ENCODE measurements around the gene TUBGCP3.

The TUBGCP3 gene

DNA sequence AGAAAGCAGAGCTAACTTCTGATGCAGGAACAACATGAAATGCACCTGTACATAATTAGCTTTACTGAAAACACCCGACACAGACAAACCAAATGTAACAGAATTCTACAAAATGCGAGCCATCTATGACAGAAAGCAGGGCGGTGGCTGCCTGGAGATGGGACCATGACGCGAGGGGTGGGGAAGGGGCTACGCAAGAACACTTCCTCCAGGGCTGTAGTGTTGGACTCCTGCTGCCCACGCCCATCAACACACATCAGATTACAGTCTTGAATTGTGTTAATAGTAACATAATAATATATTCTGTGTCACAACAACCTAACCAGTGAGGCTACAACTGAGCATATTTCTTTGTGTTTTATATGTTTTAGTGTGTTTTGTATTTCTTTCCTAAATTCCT lies 108.6 kb downstream of the TUBGCP3 start:
- no peak for DNase-seq (ENCODE audit: low spot score)

DNA sequence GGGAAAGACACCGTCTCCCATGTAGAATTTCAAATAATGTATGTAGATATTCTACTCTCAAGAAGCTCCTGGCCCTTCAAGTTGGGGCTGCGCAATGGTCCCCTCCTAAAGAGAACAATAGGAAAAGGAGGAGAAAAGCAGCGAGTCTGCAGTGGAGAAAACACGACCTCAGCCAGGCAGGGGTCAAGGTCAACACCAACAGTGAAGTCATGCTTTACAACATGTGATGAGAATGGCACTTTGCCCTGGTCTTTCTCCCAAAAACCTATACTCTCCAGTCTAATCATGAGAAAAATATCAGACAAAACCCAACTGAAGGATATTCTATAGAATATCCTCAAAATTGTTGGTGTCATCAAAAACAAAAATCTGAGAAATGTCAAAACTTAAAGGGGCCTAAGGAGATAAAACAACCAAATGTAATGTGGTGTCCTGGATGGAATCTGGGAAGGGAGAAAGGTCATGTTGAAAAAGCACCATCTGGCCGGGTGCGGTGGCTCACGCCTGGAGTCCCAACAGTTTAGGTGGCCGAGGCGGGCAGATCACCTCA lies 110.8 kb downstream of the TUBGCP3 start:
- no peak for DNase-seq (ENCODE audit: low spot score)

DNA sequence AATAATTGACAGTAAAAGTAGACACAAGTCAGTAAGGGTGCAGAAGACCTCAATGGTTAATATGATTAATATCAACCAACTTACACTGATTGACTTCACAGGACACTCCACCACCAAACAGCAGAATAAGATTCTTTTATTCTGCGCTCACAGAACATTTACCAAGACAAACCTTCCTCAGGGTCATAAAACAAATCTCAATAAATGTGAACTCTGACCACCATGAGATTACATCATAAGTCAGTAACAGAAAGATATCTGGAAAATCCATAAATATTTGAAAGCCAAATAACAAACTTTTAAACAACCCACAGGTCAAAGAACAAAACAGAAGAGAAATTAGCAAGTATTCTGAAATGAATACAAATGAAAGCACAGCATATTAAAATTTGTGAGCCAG lies 112.1 kb downstream of the TUBGCP3 start:
- no peak for DNase-seq (ENCODE audit: low spot score)

DNA sequence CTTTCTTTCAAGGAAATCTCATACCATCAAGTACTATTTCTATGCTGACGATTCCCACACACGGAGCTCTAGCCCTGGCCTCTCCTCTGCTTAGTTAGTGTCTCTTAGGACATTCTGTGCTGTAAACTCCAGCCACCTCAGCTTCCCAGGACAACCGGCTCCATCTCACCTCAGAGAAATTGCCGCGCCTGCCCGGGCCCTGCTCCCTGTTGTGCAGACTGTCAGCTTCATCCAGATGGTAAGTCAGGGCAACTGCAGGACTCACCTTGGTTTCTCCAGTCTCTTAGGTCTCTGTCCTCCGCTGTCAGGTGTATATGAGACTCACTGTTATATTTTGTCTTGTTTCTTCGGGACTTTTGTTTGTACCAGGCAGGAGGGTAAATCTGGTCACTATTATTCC lies 113.1 kb downstream of the TUBGCP3 start:
- no peak for DNase-seq (ENCODE audit: low spot score)

DNA sequence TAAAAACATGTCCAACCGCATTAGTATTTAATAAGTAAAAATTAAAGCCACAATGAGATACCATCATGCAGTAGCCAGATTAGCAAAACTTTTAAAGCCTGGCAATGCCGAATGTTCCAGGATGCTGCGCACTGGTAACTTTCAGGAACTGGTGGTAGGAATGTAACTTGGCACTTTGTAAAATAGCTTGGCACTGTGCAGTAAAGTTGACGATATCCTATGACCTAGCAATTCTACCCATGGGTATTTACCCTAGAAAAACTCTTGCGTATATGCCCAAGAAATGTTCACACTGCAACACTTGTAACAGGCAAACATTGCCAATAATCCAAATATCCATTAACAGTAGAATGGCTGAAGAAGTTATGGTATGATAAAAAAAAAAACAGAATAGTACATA lies 114.1 kb downstream of the TUBGCP3 start:
- DNase-seq (ENCODE audit: low spot score) = no peak

DNA sequence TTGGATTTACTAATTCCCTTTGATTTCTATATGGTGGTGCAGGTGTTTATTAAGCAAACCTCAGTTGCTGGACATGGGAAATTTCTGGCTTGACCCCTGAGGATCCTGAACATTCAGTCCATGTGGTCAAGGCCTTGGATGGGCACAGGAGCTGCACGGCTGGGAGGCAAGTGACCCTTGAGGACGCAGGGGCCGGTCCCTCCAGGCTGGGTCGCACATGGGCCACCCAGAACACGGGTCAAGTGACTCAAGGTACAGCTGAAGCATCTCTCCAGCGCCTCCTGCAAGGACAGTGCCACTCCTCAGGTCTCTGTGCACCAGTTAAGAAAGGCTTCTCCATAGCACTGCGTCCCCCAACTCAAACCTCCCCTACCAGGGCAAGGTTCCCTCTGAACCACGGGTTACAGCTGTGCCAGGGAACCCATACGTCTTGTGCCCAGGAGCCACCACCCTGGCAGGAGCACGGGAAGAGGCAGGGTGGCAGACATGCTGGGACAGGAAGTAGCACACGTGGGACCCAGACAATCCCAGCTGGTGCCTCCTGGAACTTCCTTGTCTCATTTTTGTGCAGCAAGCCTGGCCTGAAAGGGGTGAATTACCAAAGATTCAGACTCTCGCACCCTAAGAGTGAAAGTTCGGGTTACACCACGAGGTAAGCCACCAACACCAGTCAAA lies 118.7 kb downstream of the TUBGCP3 start:
- DNase-seq (ENCODE audit: low spot score) = no peak

DNA sequence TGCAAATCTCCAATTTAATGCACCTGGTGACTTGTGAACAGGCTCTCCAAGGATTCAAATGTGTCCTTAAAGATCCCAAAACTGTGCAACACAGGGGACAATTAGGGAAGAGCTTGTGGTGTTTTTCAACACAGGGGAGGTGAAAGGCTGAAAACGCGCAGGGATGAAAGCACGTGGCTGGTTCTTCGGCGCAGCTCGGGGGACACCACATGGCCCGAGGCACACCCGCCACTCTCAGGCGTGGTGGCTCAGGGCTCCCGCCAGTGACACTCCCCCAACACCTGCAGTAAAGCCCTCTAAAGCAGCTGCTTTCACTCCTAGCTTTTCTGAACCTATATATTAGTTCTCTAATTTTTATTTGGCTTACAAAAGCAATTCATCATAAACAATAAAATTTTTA lies 119.9 kb downstream of the TUBGCP3 start:
- DNase-seq (ENCODE audit: low spot score) = no peak

DNA sequence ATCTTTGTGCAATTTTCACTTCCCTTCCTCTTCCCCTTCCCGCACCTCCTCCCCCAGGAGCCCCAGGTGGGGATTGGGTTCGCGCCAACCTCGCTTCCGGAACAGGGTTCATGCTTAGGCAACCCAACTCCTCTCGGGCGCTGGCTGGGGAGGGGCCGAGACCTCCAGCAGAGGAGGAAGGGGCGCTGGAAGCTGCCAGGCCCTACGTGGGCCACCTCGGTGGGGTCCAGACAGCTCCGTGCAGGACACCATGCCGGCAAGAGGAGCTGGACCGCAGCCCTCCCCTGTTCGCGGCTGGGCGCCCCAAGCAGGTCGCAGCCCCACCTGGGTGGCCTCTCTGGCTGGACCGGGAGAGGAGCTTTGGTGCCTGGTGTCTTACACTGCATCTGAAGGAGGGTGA lies 120.7 kb downstream of the TUBGCP3 start:
- no peak for DNase-seq (ENCODE audit: low spot score)

DNA sequence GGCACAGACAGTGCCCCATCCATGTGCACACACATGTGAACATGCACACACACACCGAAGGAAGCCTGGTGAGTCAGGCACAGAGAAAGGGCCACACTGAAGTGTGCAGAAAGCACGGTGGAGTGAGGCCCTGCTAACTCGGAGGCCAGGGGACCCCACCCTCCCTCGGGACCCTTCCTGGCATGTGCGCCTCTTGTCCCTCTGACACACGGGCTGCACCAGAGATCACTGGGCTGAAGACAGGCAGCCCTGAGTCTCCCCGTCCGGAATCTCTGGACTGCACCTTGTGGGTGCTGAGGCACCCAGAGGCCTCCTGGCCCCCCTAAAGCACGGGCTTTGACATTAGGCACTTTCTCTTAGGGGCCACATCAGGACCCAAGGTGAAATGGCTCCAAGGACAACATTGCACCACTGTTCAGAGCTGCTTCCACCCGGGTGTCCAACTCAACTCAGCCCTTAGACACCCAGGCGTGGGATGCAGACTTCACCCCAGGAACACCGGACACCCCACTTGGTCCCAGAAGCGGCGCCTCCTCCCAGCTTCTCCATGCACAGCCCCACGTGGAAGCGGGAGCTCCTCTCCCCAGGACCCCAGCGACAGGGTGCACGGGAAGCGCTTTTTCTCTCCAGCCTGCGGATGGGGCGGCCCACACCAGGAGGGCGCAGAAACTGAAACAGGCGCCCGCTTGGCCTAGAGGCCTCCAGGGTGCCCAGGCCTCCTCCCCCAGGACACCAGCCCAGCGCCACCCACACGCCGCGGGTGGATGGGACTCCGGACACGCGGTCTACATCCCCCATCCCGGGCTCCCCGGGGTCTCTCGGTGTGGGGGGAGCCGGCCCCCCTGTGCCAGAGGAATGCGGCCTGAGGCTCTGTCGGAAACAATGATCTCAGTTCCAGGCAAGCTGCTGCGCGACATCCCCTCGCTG lies 121.6 kb downstream of the TUBGCP3 start:
- DNase-seq (ENCODE audit: low spot score) = no peak

DNA sequence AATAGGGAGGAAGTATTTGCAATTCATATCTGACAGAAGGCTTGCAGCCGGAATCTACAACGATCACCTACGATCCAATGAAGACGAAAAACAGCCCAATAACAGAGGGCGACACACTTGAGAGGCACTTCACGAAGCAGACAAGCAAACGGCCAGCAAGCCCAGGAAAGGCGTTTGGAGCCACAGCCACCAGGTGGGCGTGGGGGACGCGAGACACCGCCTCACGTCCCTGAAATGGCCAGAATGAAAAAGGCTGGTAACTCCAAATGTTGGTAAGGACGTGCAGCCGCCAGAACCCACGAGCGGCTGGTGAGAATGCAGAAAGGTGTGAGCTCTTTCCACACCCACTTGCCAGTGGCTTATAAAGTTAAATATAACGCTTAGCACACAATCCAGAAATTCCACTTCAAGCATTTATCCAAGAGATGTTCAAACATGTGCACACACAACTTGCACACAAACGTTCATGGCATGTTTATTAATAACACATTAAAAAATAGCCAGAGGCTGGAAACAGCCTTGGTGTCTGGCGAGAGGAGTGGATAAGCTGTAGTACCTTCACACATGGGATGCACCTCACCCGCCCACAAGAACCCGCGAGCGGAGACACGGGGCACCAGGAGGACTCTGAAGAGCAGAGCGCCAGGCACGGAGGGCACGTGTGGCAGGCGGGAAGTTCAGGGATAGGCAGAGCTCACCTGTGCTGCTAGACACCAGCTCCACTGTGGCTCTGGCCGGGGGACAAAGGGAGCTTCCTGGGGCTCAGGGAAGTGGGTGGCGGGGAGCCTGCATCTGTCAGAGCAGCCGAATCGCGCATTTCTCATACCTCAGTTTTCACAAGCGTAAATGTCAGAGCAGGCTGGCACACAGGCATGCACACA lies 122.5 kb downstream of the TUBGCP3 start:
- no peak for DNase-seq (ENCODE audit: low spot score)

DNA sequence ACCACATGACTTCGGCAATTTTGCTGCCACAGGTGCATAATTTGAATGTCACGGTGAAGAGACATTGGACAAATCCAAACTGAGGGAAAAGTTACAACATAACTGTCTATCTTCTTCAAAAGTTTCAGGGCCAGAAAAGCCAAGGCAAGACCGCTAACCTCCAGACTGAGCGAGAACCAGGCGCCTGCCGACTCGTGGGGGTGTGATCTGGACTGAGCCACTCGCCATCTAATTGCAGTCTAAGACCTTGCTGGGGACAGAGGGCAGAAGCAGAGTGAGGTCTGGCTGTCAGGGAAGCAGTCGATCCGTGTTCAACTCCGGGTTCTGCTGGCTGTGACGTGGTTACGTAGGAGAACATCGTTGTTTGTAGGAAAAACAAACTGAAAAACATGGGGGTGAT lies 123.2 kb downstream of the TUBGCP3 start:
- DNase-seq (ENCODE audit: low spot score) = no peak

DNA sequence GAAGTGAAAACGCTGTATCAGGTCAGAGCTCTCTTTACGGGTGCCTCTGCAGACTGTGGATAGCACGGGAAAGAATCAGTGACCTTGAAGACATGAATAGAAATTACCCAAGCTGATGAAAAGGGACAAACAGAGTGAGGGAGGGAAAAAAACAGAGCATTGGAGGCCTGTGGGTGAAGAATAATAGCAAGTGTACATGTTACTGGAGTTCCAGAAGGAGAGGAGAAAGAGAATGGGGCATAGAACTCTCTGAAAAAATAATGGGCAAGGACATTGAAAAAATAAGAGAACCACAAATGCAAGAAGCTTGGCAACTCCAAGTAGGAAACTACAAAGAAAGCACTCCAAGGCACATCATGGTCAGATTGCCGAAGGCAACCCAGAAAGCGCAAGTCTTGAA lies 125.5 kb downstream of the TUBGCP3 start:
- DNase-seq (ENCODE audit: low spot score) = no peak

DNA sequence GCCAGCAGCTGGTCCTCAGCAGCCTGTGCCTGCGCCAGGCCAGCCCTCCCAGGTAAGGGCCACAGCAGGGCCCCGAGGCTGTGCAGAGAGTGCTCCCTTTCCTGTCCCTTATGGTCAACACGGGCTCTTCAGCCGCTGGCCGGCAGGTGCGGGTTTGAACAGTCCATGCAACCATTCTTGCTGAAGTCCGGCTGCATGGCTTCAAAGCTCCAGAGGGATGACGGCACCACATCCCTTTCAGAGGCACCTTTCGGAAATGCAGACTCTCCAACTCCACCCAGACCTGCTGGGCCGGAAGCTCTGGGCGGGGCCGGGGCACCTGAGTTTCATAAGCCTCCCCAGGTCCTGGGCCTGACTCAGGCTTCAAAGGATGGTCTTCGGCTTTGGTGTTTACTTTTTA lies 130.5 kb downstream of the TUBGCP3 start:
- no peak for DNase-seq (ENCODE audit: low spot score)

DNA sequence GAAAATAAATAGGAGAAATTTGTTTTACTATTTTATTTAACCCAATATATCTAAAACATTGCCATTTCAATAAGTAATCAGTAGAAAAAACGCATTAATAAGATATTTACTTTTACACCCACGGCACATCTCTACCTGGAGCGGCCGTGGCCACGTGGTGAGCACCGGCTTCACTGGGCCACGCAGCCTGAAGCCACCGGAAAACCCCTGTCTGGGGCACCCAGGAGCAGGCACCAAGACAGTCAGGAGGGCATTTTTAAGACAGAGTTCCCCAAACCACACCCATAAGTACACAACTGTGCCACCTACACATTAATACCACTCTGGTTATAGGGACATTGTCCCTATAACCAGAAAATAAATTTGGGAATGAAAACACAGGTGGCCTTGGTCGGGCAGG lies 130.9 kb downstream of the TUBGCP3 start:
- no peak for DNase-seq (ENCODE audit: low spot score)

DNA sequence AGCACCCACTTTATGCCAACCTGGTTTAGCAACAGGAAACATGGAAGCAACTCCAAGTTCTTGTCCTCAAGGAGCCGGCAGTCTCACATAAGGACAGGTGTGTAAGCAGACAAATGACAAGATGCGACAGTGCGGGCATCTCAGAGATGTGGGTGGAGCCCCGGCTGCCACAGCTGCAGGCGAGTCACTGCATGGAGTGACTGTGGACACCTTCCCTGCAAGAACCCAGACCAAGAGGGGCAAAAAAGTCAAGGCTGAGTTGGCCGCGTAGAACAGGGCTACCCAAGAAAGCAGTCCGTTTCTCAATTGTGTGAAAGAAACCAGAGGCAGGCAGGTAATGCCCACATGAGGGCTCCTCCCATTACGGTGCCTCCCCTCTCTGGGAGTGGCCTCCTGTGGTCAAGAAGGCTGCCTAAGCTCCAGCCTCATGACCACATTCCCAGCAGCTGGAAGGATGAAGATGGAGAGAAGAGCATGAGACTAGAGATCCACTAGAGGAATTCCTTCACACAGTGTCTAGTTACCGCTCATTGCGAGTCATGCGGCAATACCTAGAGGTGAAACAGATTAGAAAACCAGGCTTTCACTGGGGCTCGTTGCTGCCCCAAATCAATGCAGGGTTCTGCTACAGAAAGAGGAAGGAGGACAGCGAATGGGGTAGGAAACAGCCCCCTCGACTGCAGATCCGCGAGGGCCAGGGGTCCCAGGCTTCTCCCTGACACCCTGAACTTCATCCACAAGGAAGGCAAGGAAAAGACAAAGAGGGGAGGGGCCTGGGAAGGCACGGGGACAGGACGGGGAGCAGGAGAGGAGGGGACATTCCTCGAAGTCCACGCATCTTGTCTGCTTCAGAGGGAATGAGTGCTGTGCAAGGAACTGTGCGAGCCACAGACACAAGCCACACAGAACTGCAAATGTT lies 131.6 kb downstream of the TUBGCP3 start:
- DNase-seq (ENCODE audit: low spot score) = no peak

DNA sequence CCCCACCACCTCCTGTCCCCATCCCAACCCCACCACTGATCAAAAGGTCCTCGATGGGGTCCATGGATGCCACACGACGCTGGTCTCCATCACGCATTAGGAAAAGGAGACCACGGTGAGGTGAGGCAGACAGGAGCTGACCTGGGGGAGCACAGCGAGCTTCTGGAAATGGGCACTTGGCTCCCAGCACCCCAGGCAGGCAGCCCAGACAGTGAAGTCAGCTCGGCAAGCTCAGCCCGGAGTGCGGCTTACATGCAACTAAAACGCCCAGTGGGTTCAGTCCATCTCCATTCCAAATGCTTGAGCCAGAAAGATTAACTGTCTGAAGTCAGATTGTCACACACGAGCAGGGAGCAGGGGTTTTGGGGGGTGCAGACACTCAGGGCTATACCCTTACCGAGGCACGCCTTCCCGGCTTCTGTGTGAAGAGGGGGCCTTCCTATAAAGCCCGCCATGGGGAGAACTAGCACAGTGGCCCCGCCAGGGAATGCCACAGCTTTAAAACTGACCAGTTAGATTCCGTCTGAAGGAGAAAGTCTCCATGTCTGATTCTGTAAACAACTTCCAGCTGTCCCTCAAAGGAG lies 132.4 kb downstream of the TUBGCP3 start:
- no peak for DNase-seq (ENCODE audit: low spot score)

DNA sequence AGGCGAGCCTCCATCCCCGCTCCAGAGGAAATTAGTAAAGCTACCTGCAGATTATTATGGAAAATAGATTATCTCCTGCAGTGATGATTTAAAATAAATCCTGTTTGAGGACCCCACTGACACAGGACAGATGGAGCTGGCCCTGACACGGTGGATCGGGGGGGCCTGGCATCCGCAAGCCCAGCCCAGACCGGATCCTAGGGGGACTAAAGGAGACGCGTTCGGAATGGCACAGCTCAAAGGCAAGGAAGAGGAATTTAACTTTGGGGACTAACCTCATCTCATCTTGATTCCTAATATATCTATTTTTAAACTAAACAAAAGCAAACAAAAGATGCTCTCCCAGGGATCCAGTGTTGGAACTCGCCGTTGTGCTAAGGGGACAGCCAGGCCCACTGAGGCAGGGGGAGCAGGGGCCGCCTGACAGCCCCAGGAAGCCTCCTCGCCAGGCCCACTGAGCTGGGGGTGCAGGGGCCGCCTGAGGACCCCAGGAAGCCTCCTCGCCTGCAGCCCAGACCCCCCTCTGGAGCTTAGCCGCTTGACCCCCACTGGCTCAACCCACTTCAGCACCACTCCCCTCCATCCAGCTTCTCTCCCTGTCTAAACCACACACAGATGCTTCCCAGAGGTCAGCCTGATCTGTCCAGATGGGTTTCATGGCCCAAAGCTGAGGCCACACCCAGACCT lies 133.2 kb downstream of the TUBGCP3 start:
- no peak for DNase-seq (ENCODE audit: low spot score)

DNA sequence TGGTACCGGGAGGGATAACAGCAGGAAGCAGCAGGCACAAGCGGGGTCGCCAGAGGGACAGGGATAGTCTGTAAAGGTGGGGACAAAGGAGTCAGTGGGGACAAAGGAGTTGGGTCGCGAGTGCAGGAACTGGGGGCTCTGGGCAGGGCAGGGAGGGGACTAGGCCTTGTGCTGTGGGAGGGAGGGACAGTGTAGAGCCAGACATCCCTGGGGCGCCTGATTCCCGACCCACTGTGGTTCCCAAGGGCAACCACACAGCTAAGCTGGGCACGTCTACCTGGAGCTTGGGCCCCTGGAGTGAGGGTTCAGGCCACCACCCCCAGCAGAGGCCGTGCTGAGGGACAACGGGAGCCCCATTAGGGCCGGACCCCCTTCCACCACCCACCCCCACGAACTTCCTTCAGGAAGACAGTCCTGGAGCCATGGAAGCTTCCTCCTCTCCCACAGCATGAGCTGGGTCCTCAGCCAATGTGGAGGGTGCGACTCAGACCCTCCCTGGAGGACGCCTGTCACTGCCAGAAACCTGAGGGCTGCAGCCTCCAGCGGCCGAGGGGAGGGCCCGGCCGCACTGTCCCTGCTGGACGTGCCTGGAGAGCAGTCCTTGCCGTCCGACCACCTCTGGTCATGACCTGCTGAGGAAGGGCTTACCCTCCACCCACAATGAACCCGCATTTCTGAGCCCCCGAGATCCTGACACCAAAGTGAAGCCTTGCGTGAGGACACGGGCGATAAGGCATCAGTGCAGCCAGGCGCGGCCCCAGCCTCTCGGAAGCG lies 133.9 kb downstream of the TUBGCP3 start:
- no peak for DNase-seq (ENCODE audit: low spot score)

DNA sequence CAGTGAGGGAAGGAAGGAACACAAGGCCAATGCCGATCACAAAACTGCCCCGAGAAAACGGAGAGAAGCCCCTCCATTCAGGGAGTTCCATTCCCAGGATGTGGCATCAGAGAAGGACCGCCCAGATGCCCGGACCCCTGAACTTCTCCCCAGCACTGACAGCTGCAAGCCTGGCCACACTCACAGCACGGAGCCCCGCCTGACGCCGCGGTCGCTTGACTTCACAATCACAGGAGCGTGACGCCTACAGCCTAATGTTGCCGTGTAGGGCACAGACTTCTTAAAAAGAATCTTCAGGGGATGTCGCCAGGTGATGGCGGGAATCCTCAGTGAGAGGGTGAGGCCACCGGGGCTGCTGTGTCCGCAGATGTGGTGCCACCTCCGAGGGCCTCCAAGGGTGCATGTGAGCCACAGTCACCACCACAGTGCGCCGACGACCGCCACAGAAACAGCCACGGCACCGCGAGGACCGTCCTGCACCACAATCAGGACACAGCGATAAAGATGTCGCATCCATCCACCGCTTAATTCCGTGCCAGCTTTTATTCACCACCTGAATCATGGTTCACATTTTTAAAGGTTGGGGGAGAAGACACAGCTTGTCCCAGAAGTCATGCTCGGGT lies 134.6 kb downstream of the TUBGCP3 start:
- no peak for DNase-seq (ENCODE audit: low spot score)
